BLaER1 (cell line): ENCODE data around the gene UBAC2.
"Not testable (repeated sequence)": the region's sequence is repeated elsewhere in the genome, so short reads cannot be mapped to it uniquely, and the experiment has no call there.

ENCODE experiments used
- H3K27ac ChIP-seq: shearing (Covaris generic); formaldehyde crosslinking; 2 replicates; pipeline ENCODE4 v1.8.1; 2022
- H3K27me3 ChIP-seq: shearing (Covaris generic); formaldehyde crosslinking; 2 replicates; pipeline ENCODE4 v1.8.1; 2022
- H3K36me3 ChIP-seq: shearing (Covaris generic); formaldehyde crosslinking; 2 replicates; pipeline ENCODE4 v1.8.1; 2022
- H3K4me1 ChIP-seq: shearing (Covaris generic); formaldehyde crosslinking; 2 replicates; pipeline ENCODE4 v1.8.1; 2022
- H3K4me2 ChIP-seq: shearing (Covaris generic); formaldehyde crosslinking; 2 replicates; pipeline ENCODE4 v1.8.1; 2022
- H3K4me3 ChIP-seq: shearing (Covaris generic); formaldehyde crosslinking; 2 replicates; pipeline ENCODE4 v1.8.1; 2022
- H3K9ac ChIP-seq: shearing (Covaris generic); formaldehyde crosslinking; 2 replicates; pipeline ENCODE4 v1.8.1; 2022
- H3K9me3 ChIP-seq: shearing (Covaris generic); formaldehyde crosslinking; 2 replicates; pipeline ENCODE4 v1.8.1; 2022
- H4K20me1 ChIP-seq: shearing (Covaris generic); formaldehyde crosslinking; 2 replicates; pipeline ENCODE4 v1.8.1; 2022
- Cebpa-rat ChIP-seq: shearing (Covaris generic); IDR thresholded peaks from 2 replicates; pipeline ENCODE4 v1.8.1; 2022

The UBAC2 gene

DNA sequence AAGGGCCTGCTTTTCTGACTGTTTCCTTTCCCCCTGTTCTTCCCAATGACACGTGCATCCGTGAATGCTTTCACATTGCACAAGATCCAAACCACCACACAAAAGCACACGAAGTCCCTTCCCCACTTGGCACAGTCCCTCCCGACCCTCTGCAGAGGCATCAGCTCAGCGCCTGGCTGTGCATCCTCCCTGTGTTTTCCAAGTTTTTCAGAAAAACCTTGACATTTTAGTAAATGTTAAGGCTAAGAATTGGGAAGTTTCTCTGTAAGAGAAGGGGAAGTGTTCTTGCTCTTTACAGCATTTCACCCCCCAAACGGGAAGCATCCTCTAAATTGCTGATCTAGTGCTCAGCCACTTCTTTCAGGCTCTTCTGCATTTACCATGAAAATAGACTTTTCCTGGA lies 206.1 kb downstream of the UBAC2 start:
- Histone ChIP-seq H3K27ac (no peak overlapping the region), H3K36me3 (no peaks in the 10 kb centered on the region), H4K20me1 (no peaks in the 10 kb centered on the region), H3K4me3 (no peak overlapping the region), H3K4me2 (peak overlapping the region; percentile 8; the same call in 1 of the 2 replicates), H3K4me1 (peaks cover 6% of the 10 kb centered on the region; the same call in 1 of the 2 replicates), H3K9ac (no peak overlapping the region), H3K27me3 (no peaks in the 10 kb centered on the region), H3K9me3 (peaks cover 10% of the 10 kb centered on the region)
- TF ChIP-seq Cebpa-rat, result no peak

GRCh38 chr13:99407906-99408702 lies 207.4 kb downstream of the UBAC2 start:
- peaks cover 6% of the 10 kb centered on the region; the same call in 1 of the 2 replicates for H3K4me1 ChIP-seq
- no peaks in the 10 kb centered on the region for H4K20me1 ChIP-seq
- H3K4me3 ChIP-seq, result no peak overlapping the region
- no peak overlapping the region for H3K4me2 ChIP-seq
- H3K36me3 ChIP-seq, result no peaks in the 10 kb centered on the region
- H3K27ac ChIP-seq, result no peak overlapping the region
- H3K9me3 ChIP-seq, result peaks cover 10% of the 10 kb centered on the region
- TF ChIP-seq Cebpa-rat, result no peak
- H3K27me3 ChIP-seq, result no peaks in the 10 kb centered on the region
- no peak overlapping the region for H3K9ac ChIP-seq

- Histone ChIP-seq H3K9ac (no peak overlapping the region), H3K4me2 (no peak overlapping the region), H4K20me1 (no peaks in the 10 kb centered on the region), H3K36me3 (no peaks in the 10 kb centered on the region), H3K27me3 (no peaks in the 10 kb centered on the region), H3K27ac (no peak overlapping the region), H3K4me3 (no peak overlapping the region), H3K4me1 (peaks cover 6% of the 10 kb centered on the region; the same call in 1 of the 2 replicates), H3K9me3 (peaks cover 10% of the 10 kb centered on the region)
- no peak for TF ChIP-seq Cebpa-rat
Observed at GRCh38 chr13:99408703-99409000, 208.0 kb downstream of the UBAC2 start.

- not testable (repeated sequence) for H3K4me2 ChIP-seq, H3K36me3 ChIP-seq, H3K27me3 ChIP-seq
Observed at GRCh38 chr13:99409461-99410083, 208.9 kb downstream of the UBAC2 start.

DNA sequence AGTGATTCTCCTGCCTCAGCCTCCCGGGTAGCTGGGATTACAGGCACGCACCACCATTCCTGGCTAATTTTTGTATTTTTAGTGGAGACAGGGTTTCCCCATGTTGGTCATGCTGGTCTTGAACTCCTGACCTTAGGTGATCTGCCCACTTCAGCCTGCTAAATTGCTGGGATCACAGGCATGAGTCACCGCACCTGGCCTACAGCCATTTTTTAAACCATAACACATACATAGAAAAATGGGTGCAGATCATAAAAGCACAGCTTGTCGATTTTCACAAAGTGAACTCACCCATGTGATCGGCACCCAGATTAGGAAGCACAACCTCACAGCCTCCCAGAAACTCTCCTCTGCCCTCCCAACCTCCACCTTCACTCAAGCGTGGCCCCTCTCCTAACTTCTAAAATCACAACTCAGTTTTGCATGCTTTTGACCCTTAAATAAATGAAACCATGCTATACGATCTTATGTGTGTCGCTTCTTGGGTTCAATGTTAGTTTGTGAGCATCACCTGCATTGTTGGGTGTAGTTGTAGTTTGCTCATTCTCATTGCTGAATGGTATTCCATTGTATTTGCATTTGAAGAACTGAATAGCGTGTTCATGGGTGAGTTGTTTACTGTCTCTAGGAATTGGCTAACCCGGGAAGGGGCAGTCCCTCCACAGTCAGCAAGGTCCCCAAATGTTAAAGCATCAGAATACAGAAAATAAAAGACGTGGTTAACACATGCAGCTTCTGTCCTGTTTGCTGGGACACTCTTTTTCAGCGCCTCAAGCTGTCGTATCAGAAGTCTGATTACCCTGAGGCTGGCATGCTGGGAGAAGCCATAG lies 210.2 kb downstream of the UBAC2 start:
- not testable (repeated sequence) for H3K36me3 ChIP-seq, H3K4me2 ChIP-seq
- peaks cover 14% of the 10 kb centered on the region; the same call in 1 of the 2 replicates for H3K4me1 ChIP-seq

More at GRCh38 chr13:99409461-99410083, 208.9 kb downstream of the UBAC2 start:
- not testable (repeated sequence) for H4K20me1 ChIP-seq, H3K4me1 ChIP-seq, H3K27ac ChIP-seq, H3K4me3 ChIP-seq, H3K9me3 ChIP-seq, H3K9ac ChIP-seq

GRCh38 chr13:99412856-99413255 lies 212.2 kb downstream of the UBAC2 start:
- no peaks in the 10 kb centered on the region for H3K27me3 ChIP-seq
- TF ChIP-seq Cebpa-rat, result no peak
- no peaks in the 10 kb centered on the region for H4K20me1 ChIP-seq
- H3K27ac ChIP-seq, result no peak overlapping the region
- no peak overlapping the region for H3K9ac ChIP-seq
- peaks cover 28% of the 10 kb centered on the region for H3K4me1 ChIP-seq
- no peak overlapping the region for H3K4me3 ChIP-seq
- peaks cover 10% of the 10 kb centered on the region for H3K9me3 ChIP-seq
- no peaks in the 10 kb centered on the region for H3K36me3 ChIP-seq
- no peak overlapping the region for H3K4me2 ChIP-seq

More for the DNA sequence above, 210.2 kb downstream of the UBAC2 start:
- H3K9me3 ChIP-seq, H3K27ac ChIP-seq, H4K20me1 ChIP-seq, H3K4me3 ChIP-seq, H3K9ac ChIP-seq, H3K27me3 ChIP-seq: not testable (repeated sequence)

DNA sequence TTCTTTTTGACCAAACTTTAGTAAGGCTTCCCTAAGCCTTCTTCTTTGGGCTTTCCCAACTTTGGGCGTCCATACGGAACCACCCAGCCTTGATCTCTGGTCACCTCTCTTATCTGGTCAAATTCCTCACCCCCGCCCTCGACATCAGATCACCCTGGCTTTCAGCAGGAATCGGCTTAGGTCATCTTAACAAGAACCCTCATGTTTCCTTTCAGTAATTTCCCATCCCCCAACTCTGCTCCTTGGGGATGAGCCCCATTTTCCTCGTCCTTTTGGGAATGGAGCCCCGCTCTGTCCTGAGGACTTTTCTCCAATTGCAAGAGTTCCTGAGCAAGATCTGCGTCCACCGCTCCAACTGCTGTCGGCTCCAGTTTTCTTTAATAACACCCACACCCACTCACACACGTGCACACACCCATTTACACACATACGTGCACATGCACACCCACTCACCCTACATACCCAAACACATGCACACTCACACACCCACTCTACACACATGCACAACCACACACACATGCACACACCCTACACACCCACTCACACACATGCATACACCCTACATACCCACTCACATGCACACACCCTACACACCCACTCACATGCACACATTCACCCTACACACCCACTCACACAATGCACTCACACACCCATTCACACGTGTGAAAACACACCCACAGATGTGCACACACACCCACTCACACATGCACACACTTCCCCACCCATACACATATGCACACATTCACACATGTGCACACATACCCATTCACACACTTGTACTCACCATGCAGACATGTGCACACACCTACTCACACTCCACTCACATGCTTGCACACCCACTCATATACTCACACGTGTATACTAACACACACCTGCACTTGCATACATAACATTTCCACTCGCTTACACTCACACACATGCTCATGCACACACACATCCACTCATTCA lies 213.7 kb downstream of the UBAC2 start:
- Histone ChIP-seq H3K4me2 (no peak overlapping the region), H3K9ac (no peak overlapping the region), H3K4me1 (peaks cover 43% of the 10 kb centered on the region), H3K4me3 (no peak overlapping the region), H3K27ac (no peak overlapping the region), H3K9me3 (peaks cover 10% of the 10 kb centered on the region), H3K27me3 (no peaks in the 10 kb centered on the region), H4K20me1 (no peaks in the 10 kb centered on the region), H3K36me3 (no peaks in the 10 kb centered on the region)
- TF ChIP-seq Cebpa-rat, result no peak

GRCh38 chr13:99415014-99415650 lies 214.5 kb downstream of the UBAC2 start:
- no peaks in the 10 kb centered on the region for H3K36me3 ChIP-seq
- H4K20me1 ChIP-seq, result no peaks in the 10 kb centered on the region
- peaks cover 51% of the 10 kb centered on the region for H3K4me1 ChIP-seq
- peaks cover 10% of the 10 kb centered on the region for H3K9me3 ChIP-seq
- TF ChIP-seq Cebpa-rat, result no peak
- peak overlapping the region; percentile 86; the same call in 1 of the 2 replicates for H3K4me2 ChIP-seq
- H3K4me3 ChIP-seq, result no peak overlapping the region
- H3K9ac ChIP-seq, result no peak overlapping the region
- H3K27me3 ChIP-seq, result no peaks in the 10 kb centered on the region
- H3K27ac ChIP-seq, result no peak overlapping the region

- H3K27me3 ChIP-seq, result no peaks in the 10 kb centered on the region
- no peak for TF ChIP-seq Cebpa-rat
- H3K9ac ChIP-seq, result no peak overlapping the region
- no peak overlapping the region for H3K4me3 ChIP-seq
- H4K20me1 ChIP-seq, result no peaks in the 10 kb centered on the region
- H3K4me2 ChIP-seq, result peak overlapping the region; percentile 86
- H3K4me1 ChIP-seq, result peaks cover 58% of the 10 kb centered on the region
- no peaks in the 10 kb centered on the region for H3K36me3 ChIP-seq
- no peak overlapping the region for H3K27ac ChIP-seq
- peaks cover 10% of the 10 kb centered on the region for H3K9me3 ChIP-seq
Observed at GRCh38 chr13:99415851-99416331, 215.2 kb downstream of the UBAC2 start.
